CD4-positive, CD25-positive, alpha-beta regulatory T cell (primary cell): ENCODE results near the gene ABCC10. TPM values are rescaled to one million over a fixed set of nuclear protein-coding genes. Genes with fewer than 3 reads are reported as not detected.
A peak's percentile ranks its signal among the peaks of the same experiment; 100 is the strongest.
"Not testable (repeated sequence)": the region's sequence is repeated elsewhere in the genome, so short reads cannot be mapped to it uniquely, and the experiment has no call there.

ENCODE experiments used
- ATAC-seq, 2 donors: fragments of 150-1000 bp; cut with Tn5 transposase; one replicate each; pipeline ENCODE4 v1.10.0; 2021; ENCODE audit warnings: low read depth in 2 of 2, moderate number of reproducible peaks in 2 of 2, moderate library complexity in 1 of 2
- DNase-seq, 3 donors: peaks; one replicate each; pipeline versions ENCODE4 v3.0.0 to v3.0.0-alpha.2; 2012 to 2022; ENCODE audit warnings: mixed read lengths in 1 of 3
- H3K27ac ChIP-seq: one replicate; pipeline ENCODE4 v1.7.0; 2013; ENCODE audit warnings: mild to moderate bottlenecking, low read length; ENCODE audit not compliant: insufficient read depth, poor library complexity, severe bottlenecking
- H3K27me3 ChIP-seq: one replicate; pipeline ENCODE4 v1.7.0; 2013; ENCODE audit warnings: low read length; ENCODE audit not compliant: control insufficient read depth, insufficient read depth
- H3K36me3 ChIP-seq: one replicate; pipeline ENCODE4 v1.7.0; 2013; ENCODE audit warnings: mild to moderate bottlenecking, low read length, moderate library complexity; ENCODE audit not compliant: control insufficient read depth, insufficient read depth
- H3K4me1 ChIP-seq: 2 replicates; pipeline ENCODE4 v1.7.0; 2013; ENCODE audit warnings: mild to moderate bottlenecking, low read length; ENCODE audit not compliant: insufficient read depth, control insufficient read depth, poor library complexity, severe bottlenecking
- H3K4me3 ChIP-seq: one replicate; pipeline ENCODE4 v1.7.0; 2013; ENCODE audit warnings: low read depth, mild to moderate bottlenecking, low read length, moderate library complexity
- H3K9me3 ChIP-seq, 2 experiments: 1 replicate in 1 of 2; 2 replicates in 1 of 2; pipeline ENCODE4 v1.7.0; 2013; ENCODE audit warnings: low read length in 2 of 2, mild to moderate bottlenecking in 1 of 2, moderate library complexity in 1 of 2; ENCODE audit not compliant: control insufficient read depth in 2 of 2
- H3K27ac Mint-ChIP-seq, 3 donors: one replicate each; pipeline ENCODE4 v1.8.0; 2020 to 2022; ENCODE audit warnings: mild to moderate bottlenecking in 3 of 3, mixed read lengths in 3 of 3, moderate library complexity in 2 of 3
- H3K27me3 Mint-ChIP-seq: one replicate; pipeline ENCODE4 v1.8.0; 2022; ENCODE audit warnings: mild to moderate bottlenecking, mixed read lengths
- H3K36me3 Mint-ChIP-seq: one replicate; pipeline ENCODE4 v1.8.0; 2020; ENCODE audit warnings: mixed read lengths
- H3K4me1 Mint-ChIP-seq, 4 donors: one replicate each; pipeline ENCODE4 v1.8.0; 2020 to 2022; ENCODE audit warnings: mixed read lengths in 4 of 4, mild to moderate bottlenecking in 1 of 4
- H3K4me3 Mint-ChIP-seq, 4 donors: one replicate each; pipeline ENCODE4 v1.8.0; 2020 to 2022; ENCODE audit warnings: mild to moderate bottlenecking in 4 of 4, mixed read lengths in 4 of 4, moderate library complexity in 3 of 4
- H3K9me3 Mint-ChIP-seq, 7 donors: one replicate each; pipeline ENCODE4 v1.8.0; 2020 to 2022; ENCODE audit warnings: mixed read lengths in 7 of 7, mild to moderate bottlenecking in 3 of 7, moderate library complexity in 2 of 7
- polyA plus RNA-seq, 4 donors: library from polyadenylated mRNA; unstranded; fragments of 300-500 nt; fragmentation: Illumina TruSeq; gene quantifications; one replicate each; pipeline ENCODE4 v1.2.3, GENCODE V29; 2021
- total RNA-seq: library from RNA; stranded (reverse); gene quantifications from one replicate; pipeline ENCODE4 v1.2.3, GENCODE V29; 2022

The ABCC10 gene
- total and polyA plus RNA-seq, 5 donors from 2014 or later, result 17.9 to 81.7 (median 18.7) TPM

DNA sequence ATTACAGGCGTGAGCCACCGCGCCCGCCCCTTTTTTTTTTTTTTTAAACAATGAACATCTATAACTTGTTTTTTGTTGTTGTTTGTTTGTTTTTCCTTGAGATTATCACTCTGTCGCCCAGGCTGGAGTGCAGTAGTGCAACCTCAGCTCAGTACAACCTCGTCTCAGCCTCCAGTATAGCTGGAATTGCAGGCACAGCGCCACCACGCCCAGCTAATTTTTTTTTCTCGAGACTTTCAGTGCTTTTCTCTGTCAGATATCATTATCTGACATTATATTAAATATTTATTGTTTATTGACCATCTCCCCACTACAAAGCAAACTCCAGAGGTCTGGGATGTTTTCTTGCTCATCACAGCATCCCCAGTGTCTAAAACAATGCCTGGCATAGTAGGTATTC lies 30.3 kb downstream of the ABCC10 start:
- Mint-ChIP-seq H3K4me1 (peaks cover 0 to 20% (median 7%) of the 10 kb centered on the region in 4 donors), H3K9me3 (peaks cover 0 to 2% (median 0%) of the 10 kb centered on the region in 7 donors), H3K36me3 (no peaks in the 10 kb centered on the region), H3K27ac (no peak overlapping the region), H3K4me3 (no peak overlapping the region), H3K27me3 (peaks cover 29% of the 10 kb centered on the region)
- ATAC-seq (no peak), DNase-seq (no peak)
- no peaks in the 10 kb centered on the region for H3K36me3 ChIP-seq
- H3K4me3 ChIP-seq, result no peak overlapping the region
- H3K4me1 ChIP-seq, result peaks cover 15% of the 10 kb centered on the region
- peaks cover 5% of the 10 kb centered on the region for H3K27me3 ChIP-seq
- H3K27ac ChIP-seq, result no peak overlapping the region
- no peaks in the 10 kb centered on the region for H3K9me3 ChIP-seq

DNA sequence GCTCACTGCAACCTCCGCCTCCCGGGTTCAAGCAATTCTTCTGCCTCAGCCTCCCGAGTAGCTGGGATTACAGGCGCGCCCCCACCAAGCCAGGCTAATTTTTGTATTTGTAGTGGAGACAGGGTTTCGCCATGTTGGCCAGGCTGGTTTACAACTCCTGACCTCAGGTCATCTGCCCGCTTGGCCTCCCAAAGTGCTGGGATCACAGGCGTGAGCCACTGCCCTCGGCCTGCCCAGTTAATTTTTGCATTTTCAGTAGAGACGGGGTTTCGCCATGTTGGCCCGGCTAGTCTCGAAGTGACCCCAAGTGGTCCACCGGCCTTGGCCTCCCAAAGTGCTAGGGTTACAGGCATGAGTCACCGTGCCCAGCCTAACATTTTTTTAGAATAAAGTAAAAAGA lies 30.8 kb downstream of the ABCC10 start:
- not testable (repeated sequence) for H3K4me3 ChIP-seq, H3K27me3 ChIP-seq, H3K36me3 ChIP-seq, H3K27ac Mint-ChIP-seq, H3K9me3 ChIP-seq, H3K9me3 Mint-ChIP-seq, DNase-seq, H3K4me3 Mint-ChIP-seq, H3K36me3 Mint-ChIP-seq, H3K27ac ChIP-seq, ATAC-seq
- H3K27me3 Mint-ChIP-seq, result peaks cover 29% of the 10 kb centered on the region
- H3K4me1 ChIP-seq, result peaks cover 15% of the 10 kb centered on the region
- H3K4me1 Mint-ChIP-seq, result peaks cover 0 to 20% (median 5%) of the 10 kb centered on the region in 4 donors

DNA sequence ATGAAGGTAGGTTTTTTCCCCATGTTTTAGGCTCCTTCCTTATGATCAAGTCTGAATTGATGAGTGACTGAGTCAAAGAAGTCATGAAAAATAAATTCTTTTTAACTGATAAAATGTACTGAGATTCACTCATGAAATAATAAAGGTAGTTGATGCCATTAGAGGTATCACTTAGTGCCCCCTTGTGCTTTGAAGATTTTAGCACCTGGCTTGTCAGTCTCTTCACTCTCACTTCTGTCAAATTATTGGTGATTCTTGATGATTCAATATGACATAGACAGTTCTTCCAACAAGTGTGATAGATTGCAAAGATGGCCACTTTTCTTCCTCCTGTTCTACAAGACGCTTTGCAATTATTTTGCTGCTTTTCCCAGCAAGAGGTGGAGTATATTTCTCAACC lies 32.2 kb downstream of the ABCC10 start:
- no peaks in the 10 kb centered on the region for H3K36me3 ChIP-seq

DNA sequence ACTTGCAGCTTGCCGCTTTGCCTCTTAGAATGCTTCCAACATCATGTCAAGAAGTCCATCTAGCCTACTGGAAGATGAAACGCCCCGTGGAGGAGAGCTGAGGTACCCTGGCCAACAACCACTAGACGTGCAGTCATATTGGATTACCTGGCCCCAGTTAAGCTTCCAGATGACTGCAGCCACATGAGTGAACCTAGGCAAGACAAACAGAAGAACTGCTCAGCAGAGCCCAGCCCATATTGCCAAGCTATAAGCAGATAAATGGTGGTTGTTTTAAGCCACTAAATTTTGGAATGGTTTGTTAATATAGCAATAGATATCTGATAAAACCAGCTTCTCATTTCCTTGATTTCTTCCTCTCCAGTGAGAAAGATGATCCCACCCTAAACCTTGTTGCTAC lies 32.7 kb downstream of the ABCC10 start:
- Mint-ChIP-seq H3K4me1 (peaks cover 0 to 11% (median 5%) of the 10 kb centered on the region in 4 donors), H3K36me3 (no peaks in the 10 kb centered on the region), H3K9me3 (peaks cover 0 to 2% (median 0%) of the 10 kb centered on the region in 7 donors), H3K4me3 (no peak overlapping the region), H3K27me3 (peaks cover 29% of the 10 kb centered on the region), H3K27ac (no peak overlapping the region)
- H3K36me3 ChIP-seq, result no peaks in the 10 kb centered on the region
- no peak overlapping the region for H3K27ac ChIP-seq
- no peaks in the 10 kb centered on the region for H3K9me3 ChIP-seq
- ATAC-seq, result no peak
- H3K4me3 ChIP-seq, result no peak overlapping the region
- H3K4me1 ChIP-seq, result peaks cover 7% of the 10 kb centered on the region
- peaks cover 8% of the 10 kb centered on the region for H3K27me3 ChIP-seq
- DNase-seq, result no peak

More for the DNA sequence above, 32.2 kb downstream of the ABCC10 start:
- H3K27ac Mint-ChIP-seq, result no peak overlapping the region
- H3K4me3 ChIP-seq, result no peak overlapping the region
- peaks cover 0 to 2% (median 0%) of the 10 kb centered on the region in 7 donors for H3K9me3 Mint-ChIP-seq
- no peaks in the 10 kb centered on the region for H3K9me3 ChIP-seq
- peaks cover 12% of the 10 kb centered on the region for H3K4me1 ChIP-seq
- no peak overlapping the region for H3K27ac ChIP-seq
- no peak overlapping the region for H3K4me3 Mint-ChIP-seq
- peaks cover 0 to 11% (median 5%) of the 10 kb centered on the region in 4 donors for H3K4me1 Mint-ChIP-seq
- H3K27me3 Mint-ChIP-seq, result peaks cover 29% of the 10 kb centered on the region
- peaks cover 8% of the 10 kb centered on the region for H3K27me3 ChIP-seq
- DNase-seq (peak in 1 of 3 donors; percentile 14), ATAC-seq (no peak)
- H3K36me3 Mint-ChIP-seq, result no peaks in the 10 kb centered on the region

DNA sequence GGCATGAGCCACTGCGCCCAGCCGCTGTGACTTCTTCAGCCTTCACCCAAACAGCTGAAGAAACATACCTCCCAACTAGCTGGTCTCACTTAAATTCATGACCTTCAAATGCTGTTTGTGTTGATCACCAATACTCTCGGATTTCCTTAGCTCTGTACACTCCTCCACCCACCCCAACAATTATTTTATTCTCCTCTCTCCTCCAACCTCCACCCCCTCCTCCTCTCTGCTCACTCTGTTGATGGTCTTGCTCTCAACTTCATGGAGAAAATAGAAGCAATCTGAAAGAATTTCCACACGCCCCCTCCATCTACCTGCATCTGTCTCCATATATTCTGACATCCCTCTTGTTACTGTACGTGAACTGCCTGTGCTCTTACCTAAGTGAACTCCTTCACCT lies 34.6 kb downstream of the ABCC10 start:
- Mint-ChIP-seq H3K36me3 (no peaks in the 10 kb centered on the region), H3K9me3 (no peaks in the 10 kb centered on the region), H3K27me3 (peaks cover 33% of the 10 kb centered on the region), H3K4me1 (peaks cover 0 to under 1% (median 0%) of the 10 kb centered on the region in 4 donors), H3K4me3 (peak overlapping the region in 1 of 4 donors; percentile 2), H3K27ac (no peak overlapping the region)
- Histone ChIP-seq H3K27me3 (peaks cover 8% of the 10 kb centered on the region), H3K9me3 (no peaks in the 10 kb centered on the region), H3K4me1 (no peaks in the 10 kb centered on the region), H3K27ac (no peak overlapping the region), H3K36me3 (no peaks in the 10 kb centered on the region), H3K4me3 (no peak overlapping the region)
- ATAC-seq, result no peak
- no peak for DNase-seq

DNA sequence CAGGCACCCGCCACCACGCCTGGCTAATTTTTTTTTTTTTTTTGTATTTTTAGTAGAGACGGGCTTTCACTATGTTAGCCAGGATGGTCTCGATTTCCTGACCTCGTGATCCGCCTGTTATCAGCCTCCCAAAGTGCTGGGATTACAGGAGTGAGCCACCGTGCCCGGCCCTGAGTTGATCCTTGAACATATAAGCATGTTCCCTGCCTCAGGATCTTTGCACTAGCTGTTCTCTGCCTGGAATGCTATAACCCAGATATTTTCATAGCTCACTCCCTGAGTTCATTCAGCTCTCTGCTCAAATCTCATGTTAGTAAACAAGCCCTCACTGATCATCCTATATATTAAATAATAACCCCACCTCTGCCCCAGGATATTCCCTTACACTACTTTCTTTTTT lies 37.0 kb downstream of the ABCC10 start:
- no peaks in the 10 kb centered on the region for H3K4me1 ChIP-seq
- Mint-ChIP-seq H3K4me3 (peak overlapping the region in 1 of 4 donors; percentile 39), H3K27me3 (peaks cover 32% of the 10 kb centered on the region), H3K9me3 (no peaks in the 10 kb centered on the region), H3K27ac (peak overlapping the region in 1 of 3 donors; percentile 15), H3K4me1 (no peaks in the 10 kb centered on the region), H3K36me3 (no peaks in the 10 kb centered on the region)
- no peak overlapping the region for H3K4me3 ChIP-seq
- no peaks in the 10 kb centered on the region for H3K9me3 ChIP-seq
- DNase-seq (no peak), ATAC-seq (no peak)
- no peaks in the 10 kb centered on the region for H3K36me3 ChIP-seq
- H3K27ac ChIP-seq, result no peak overlapping the region
- H3K27me3 ChIP-seq, result peaks cover 13% of the 10 kb centered on the region

DNA sequence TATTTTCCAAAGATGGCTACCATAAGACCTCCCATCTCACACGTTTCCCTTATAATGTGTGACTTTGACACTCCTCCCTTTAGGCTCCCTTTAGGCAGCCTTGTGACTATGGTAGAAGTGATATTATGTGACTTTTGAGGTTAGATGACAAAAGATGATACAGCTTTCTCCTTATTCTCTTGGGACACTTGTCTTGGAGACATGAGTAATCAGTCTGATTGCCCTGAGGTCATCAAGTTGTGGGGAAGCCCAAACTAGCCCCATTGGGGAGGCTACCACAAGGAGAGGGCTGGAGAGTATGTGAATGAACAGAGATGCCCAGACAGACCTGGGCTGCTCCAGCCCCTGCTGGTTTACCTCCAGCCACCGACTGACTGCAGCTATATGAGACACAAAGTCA lies 38.6 kb downstream of the ABCC10 start:
- Histone ChIP-seq H3K27me3 (peaks cover 13% of the 10 kb centered on the region), H3K27ac (no peak overlapping the region), H3K9me3 (no peaks in the 10 kb centered on the region), H3K4me3 (no peak overlapping the region), H3K36me3 (no peaks in the 10 kb centered on the region), H3K4me1 (no peaks in the 10 kb centered on the region)
- ATAC-seq, result no peak
- no peaks in the 10 kb centered on the region for H3K36me3 Mint-ChIP-seq
- no peak for DNase-seq
- H3K27me3 Mint-ChIP-seq, result peaks cover 25% of the 10 kb centered on the region
- H3K4me3 Mint-ChIP-seq, result no peak overlapping the region
- no peaks in the 10 kb centered on the region for H3K4me1 Mint-ChIP-seq
- H3K27ac Mint-ChIP-seq, result no peak overlapping the region
- H3K9me3 Mint-ChIP-seq, result peaks cover 0 to 1% (median 0%) of the 10 kb centered on the region in 7 donors

DNA sequence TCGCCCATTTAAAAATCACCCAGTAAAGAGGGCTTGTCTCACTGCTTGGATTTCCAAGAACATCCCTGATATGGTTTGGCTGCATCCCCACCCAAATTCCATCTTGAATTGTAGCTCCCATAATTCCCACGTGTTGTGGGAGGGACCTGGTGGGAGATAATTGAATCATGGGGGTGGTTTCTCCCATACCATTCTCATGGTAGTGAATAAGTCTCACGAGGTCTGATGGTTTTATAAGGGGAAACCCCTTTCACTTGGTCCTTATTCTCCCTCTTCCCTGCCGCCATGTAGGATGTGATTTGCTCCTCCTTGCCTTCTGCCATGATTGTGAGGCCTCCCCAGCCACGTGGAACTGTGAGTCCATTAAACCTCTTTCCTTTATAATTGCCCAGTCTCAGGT lies 39.9 kb downstream of the ABCC10 start:
- peaks cover 12% of the 10 kb centered on the region for H3K27me3 ChIP-seq
- not testable (repeated sequence) for H3K4me1 ChIP-seq, H3K9me3 Mint-ChIP-seq, H3K4me3 Mint-ChIP-seq, ATAC-seq, H3K9me3 ChIP-seq, DNase-seq, H3K27ac ChIP-seq, H3K4me3 ChIP-seq, H3K36me3 Mint-ChIP-seq, H3K27ac Mint-ChIP-seq, H3K4me1 Mint-ChIP-seq, H3K36me3 ChIP-seq
- peaks cover 26% of the 10 kb centered on the region for H3K27me3 Mint-ChIP-seq
